Stimulated activated CD8-positive, alpha-beta memory T cell treated with anti-CD3 and anti-CD28 coated beads, Interleukin-7, amount 100 ng/mL, for 48 hours (primary cell): ENCODE measurements around the gene TERB2.
A peak's percentile ranks its signal among the peaks of the same experiment; 100 is the strongest.
"Not testable (repeated sequence)": the region's sequence is repeated elsewhere in the genome, so short reads cannot be mapped to it uniquely, and the experiment has no call there.

ENCODE experiments used
- DNase-seq, 2 donors: peaks; one replicate each; pipeline ENCODE4 v3.0.0-alpha.2; 2020; ENCODE audit warnings: low read depth in 1 of 2; ENCODE audit errors: extremely low read depth in 1 of 2

Gene TERB2

GRCh38 chr15:45001180-45001579 lies 44.7 kb downstream of the TERB2 start:
- not testable (repeated sequence) for DNase-seq

- DNase-seq = not testable (repeated sequence)
Observed at GRCh38 chr15:45003731-45004410, 47.4 kb downstream of the TERB2 start.

GRCh38 chr15:45004590-45005175 lies 48.2 kb downstream of the TERB2 start:
- DNase-seq = not testable (repeated sequence)

- DNase-seq = no peak
Observed at GRCh38 chr15:45009046-45009445, 52.6 kb downstream of the TERB2 start.

GRCh38 chr15:45015114-45015513 lies 58.6 kb downstream of the TERB2 start:
- not testable (repeated sequence) for DNase-seq

GRCh38 chr15:45020222-45020900 lies 63.9 kb downstream of the TERB2 start:
- DNase-seq = not testable (repeated sequence)

- DNase-seq = not testable (repeated sequence)
Observed at GRCh38 chr15:45020901-45021259, 64.4 kb downstream of the TERB2 start.

- peak in 1 of 2 donors; percentile 12 for DNase-seq
Observed at GRCh38 chr15:45021348-45021747, 64.9 kb downstream of the TERB2 start.

- peak; percentile 81 to 90 for DNase-seq
Observed at GRCh38 chr15:45022871-45023658, 66.6 kb downstream of the TERB2 start, which contains the start of gene SORD. TSS of gene SORD (plus strand) at chr15:45023195. CDS start at chr15:45023284, 89 bp downstream.

- DNase-seq = no peak
Observed at GRCh38 chr15:45023659-45024225, 67.3 kb downstream of the TERB2 start.

- not testable (repeated sequence) for DNase-seq
Observed at GRCh38 chr15:45024649-45025048, 68.2 kb downstream of the TERB2 start.

- DNase-seq = not testable (repeated sequence)
Observed at GRCh38 chr15:45025627-45026026, 69.1 kb downstream of the TERB2 start.

- DNase-seq = no peak
Observed at GRCh38 chr15:45026651-45027190, 70.2 kb downstream of the TERB2 start.

- no peak for DNase-seq
Observed at GRCh38 chr15:45027220-45027619, 70.7 kb downstream of the TERB2 start.
